Liver (tissue), 6 donors: ENCODE measurements around the gene LGALS7. TPM values are rescaled to one million over a fixed set of nuclear protein-coding genes. Genes with fewer than 3 reads are reported as not detected.

Experiments used
- polyA plus RNA-seq, 2 donors: library from polyadenylated mRNA; stranded (reverse) in 1 of 2; unstranded in 1 of 2; fragments of 200-250 nt in 1 of 2; fragments of >200 nt in 1 of 2; fragmentation: Nextera tagmentation in 1 of 2; extraction: Ambion mirVana in 1 of 2; gene quantifications; one replicate each; pipeline versions ENCODE4 v1.2.1 to v1.2.3, GENCODE V29; 2013 to 2015
- small RNA-seq: library from RNA; depleted of rRNA; stranded (forward); fragments of <200 nt; gene quantifications from one replicate; pipeline ENCODE3, GENCODE V24; 2014
- total RNA-seq, 2 donors: library from RNA; depleted of rRNA; stranded (reverse); fragments of >200 nt; gene quantifications; one replicate each; pipeline ENCODE4 v1.2.3, GENCODE V29; 2014
- TF ChIP-seq, protein P1 (sequence below): IDR thresholded peaks from 2 replicates; pipeline ENCODE4 v1.6.1; 2016; ENCODE audit warnings: antibody characterized with exemption, mild to moderate bottlenecking
- TF ChIP-seq, protein P2 (sequence below): IDR thresholded peaks from 2 replicates; pipeline ENCODE4 v1.6.1; 2016; ENCODE audit warnings: antibody characterized with exemption
- TF ChIP-seq, protein P3 (sequence below): IDR thresholded peaks from 2 replicates; pipeline ENCODE4 v1.6.1; 2016; ENCODE audit warnings: antibody characterized with exemption
- donor health status: healthy.
- donor health status: healthy.
- donor health status: healthy.

Gene LGALS7
- total and polyA plus RNA-seq, 4 donors, result not detected

DNA sequence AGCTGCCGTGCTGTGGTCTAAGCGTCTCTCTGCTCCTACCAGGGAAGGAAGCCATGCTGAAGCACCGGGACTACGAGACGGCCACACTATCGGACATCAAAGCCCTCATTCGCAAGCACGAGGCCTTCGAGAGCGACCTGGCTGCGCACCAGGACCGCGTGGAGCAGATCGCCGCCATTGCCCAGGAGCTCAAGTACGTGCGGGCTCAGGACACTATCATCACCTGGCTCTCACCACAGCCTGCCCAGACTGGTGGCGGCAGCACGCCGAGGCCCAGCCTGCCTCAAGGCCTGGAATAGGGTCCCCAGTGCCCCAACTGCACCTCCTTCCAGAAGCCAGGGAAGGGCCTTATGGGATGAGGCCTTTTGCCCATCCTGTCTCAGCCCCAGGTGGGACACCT lies 51.8 kb downstream of the LGALS7 start (continued):
- TF ChIP-seq, protein P1, sequence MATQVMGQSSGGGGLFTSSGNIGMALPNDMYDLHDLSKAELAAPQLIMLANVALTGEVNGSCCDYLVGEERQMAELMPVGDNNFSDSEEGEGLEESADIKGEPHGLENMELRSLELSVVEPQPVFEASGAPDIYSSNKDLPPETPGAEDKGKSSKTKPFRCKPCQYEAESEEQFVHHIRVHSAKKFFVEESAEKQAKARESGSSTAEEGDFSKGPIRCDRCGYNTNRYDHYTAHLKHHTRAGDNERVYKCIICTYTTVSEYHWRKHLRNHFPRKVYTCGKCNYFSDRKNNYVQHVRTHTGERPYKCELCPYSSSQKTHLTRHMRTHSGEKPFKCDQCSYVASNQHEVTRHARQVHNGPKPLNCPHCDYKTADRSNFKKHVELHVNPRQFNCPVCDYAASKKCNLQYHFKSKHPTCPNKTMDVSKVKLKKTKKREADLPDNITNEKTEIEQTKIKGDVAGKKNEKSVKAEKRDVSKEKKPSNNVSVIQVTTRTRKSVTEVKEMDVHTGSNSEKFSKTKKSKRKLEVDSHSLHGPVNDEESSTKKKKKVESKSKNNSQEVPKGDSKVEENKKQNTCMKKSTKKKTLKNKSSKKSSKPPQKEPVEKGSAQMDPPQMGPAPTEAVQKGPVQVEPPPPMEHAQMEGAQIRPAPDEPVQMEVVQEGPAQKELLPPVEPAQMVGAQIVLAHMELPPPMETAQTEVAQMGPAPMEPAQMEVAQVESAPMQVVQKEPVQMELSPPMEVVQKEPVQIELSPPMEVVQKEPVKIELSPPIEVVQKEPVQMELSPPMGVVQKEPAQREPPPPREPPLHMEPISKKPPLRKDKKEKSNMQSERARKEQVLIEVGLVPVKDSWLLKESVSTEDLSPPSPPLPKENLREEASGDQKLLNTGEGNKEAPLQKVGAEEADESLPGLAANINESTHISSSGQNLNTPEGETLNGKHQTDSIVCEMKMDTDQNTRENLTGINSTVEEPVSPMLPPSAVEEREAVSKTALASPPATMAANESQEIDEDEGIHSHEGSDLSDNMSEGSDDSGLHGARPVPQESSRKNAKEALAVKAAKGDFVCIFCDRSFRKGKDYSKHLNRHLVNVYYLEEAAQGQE, result no peak
- TF ChIP-seq, protein P2, sequence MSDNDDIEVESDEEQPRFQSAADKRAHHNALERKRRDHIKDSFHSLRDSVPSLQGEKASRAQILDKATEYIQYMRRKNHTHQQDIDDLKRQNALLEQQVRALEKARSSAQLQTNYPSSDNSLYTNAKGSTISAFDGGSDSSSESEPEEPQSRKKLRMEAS, result no peak
- TF ChIP-seq, protein P3, sequence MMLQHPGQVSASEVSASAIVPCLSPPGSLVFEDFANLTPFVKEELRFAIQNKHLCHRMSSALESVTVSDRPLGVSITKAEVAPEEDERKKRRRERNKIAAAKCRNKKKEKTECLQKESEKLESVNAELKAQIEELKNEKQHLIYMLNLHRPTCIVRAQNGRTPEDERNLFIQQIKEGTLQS, result no peak

Small RNA genes within 50 kb of the gene (small RNA-seq; reads per million reads assigned to genes)
- gene RNU6-140P, result not detected

Other genes starting within 250 kb of the LGALS7 start
- gene MAP4K1, start 155.6 kb downstream of the LGALS7 start, total RNA-seq, result 1 to 10 TPM; 1.8 to 2.1 TPM
- gene MAP4K1, start 155.6 kb downstream of the LGALS7 start, polyA plus RNA-seq, result 1 to 10 TPM in 1 of 2 donors, under 1 TPM in 1; 0.89 to 3.1 TPM
- gene EIF3K, start 154.3 kb downstream of the LGALS7 start, total RNA-seq, result 100 to 1,000 TPM; 130 to 240 TPM
- 100 to 1,000 TPM; 118 to 173 TPM for gene EIF3K, start 154.3 kb downstream of the LGALS7 start, polyA plus RNA-seq
- gene ACTN4, start 125.9 kb downstream of the LGALS7 start, total RNA-seq, result 100 to 1,000 TPM in 1 of 2 donors, 10 to 100 TPM in 1; 93.9 to 164 TPM
- 100 to 1,000 TPM in 1 of 2 donors, 10 to 100 TPM in 1; 35.4 to 104 TPM for gene ACTN4, start 125.9 kb downstream of the LGALS7 start, polyA plus RNA-seq
- 10 to 100 TPM in 1 of 2 donors, 1 to 10 TPM in 1; 5.3 to 28.7 TPM for gene CAPN12, start 29.0 kb downstream of the LGALS7 start, total RNA-seq
- 10 to 100 TPM in 1 of 2 donors, 1 to 10 TPM in 1; 3.8 to 12.3 TPM for gene CAPN12, start 29.0 kb downstream of the LGALS7 start, polyA plus RNA-seq
- gene LGALS7B, start 15.7 kb upstream of the LGALS7 start, total RNA-seq, result not detected
- under 1 TPM in 1 of 2 donors, not detected in 1; 0.36 TPM for gene LGALS7B, start 15.7 kb upstream of the LGALS7 start, polyA plus RNA-seq
- 10 to 100 TPM in 1 of 2 donors, under 1 TPM in 1; 0.42 to 13.7 TPM for gene LGALS4, start 39.4 kb upstream of the LGALS7 start, total RNA-seq
- 10 to 100 TPM; 10.5 to 40.6 TPM for gene LGALS4, start 39.4 kb upstream of the LGALS7 start, polyA plus RNA-seq
- gene ECH1, start 58.3 kb upstream of the LGALS7 start, total RNA-seq, result 100 to 1,000 TPM; 226 to 259 TPM
- 1,000 to 10,000 TPM in 1 of 2 donors, 100 to 1,000 TPM in 1; 581 to 1,082 TPM for gene ECH1, start 58.3 kb upstream of the LGALS7 start, polyA plus RNA-seq
- gene HNRNPL, start 76.5 kb upstream of the LGALS7 start, total RNA-seq, result 100 to 1,000 TPM; 115 to 166 TPM
- gene HNRNPL, start 76.5 kb upstream of the LGALS7 start, polyA plus RNA-seq, result 10 to 100 TPM; 50.4 to 76.5 TPM
- gene RINL, start 104.8 kb upstream of the LGALS7 start, total RNA-seq, result 1 to 10 TPM; 4.9 to 5.5 TPM
- gene RINL, start 104.8 kb upstream of the LGALS7 start, polyA plus RNA-seq, result 1 to 10 TPM; 5.5 to 8.7 TPM
- 10 to 100 TPM; 21.8 to 42.2 TPM for gene SIRT2, start 126.1 kb upstream of the LGALS7 start, total RNA-seq
- 10 to 100 TPM; 26.1 to 27.6 TPM for gene SIRT2, start 126.1 kb upstream of the LGALS7 start, polyA plus RNA-seq
- 10 to 100 TPM; 10.0 to 19.7 TPM for gene NFKBIB, start 126.5 kb upstream of the LGALS7 start, total RNA-seq
- gene NFKBIB, start 126.5 kb upstream of the LGALS7 start, polyA plus RNA-seq, result 10 to 100 TPM in 1 of 2 donors, 1 to 10 TPM in 1; 8.0 to 25.4 TPM
- gene CCER2, start 138.7 kb upstream of the LGALS7 start, total RNA-seq, result under 1 TPM; 0.08 to 0.14 TPM
- gene CCER2, start 138.7 kb upstream of the LGALS7 start, polyA plus RNA-seq, result under 1 TPM in 1 of 2 donors, not detected in 1; 0.16 TPM
- gene SARS2, start 157.2 kb upstream of the LGALS7 start, total RNA-seq, result 10 to 100 TPM; 15.9 to 19.2 TPM
- gene SARS2, start 157.2 kb upstream of the LGALS7 start, polyA plus RNA-seq, result 10 to 100 TPM; 16.4 to 17.8 TPM
- 10 to 100 TPM; 19.0 to 20.2 TPM for gene MRPS12, start 157.4 kb upstream of the LGALS7 start, total RNA-seq
- gene MRPS12, start 157.4 kb upstream of the LGALS7 start, polyA plus RNA-seq, result 10 to 100 TPM; 59.6 to 62.0 TPM
- 10 to 100 TPM; 21.3 to 31.9 TPM for gene FBXO17, start 202.2 kb upstream of the LGALS7 start, total RNA-seq
- gene FBXO17, start 202.2 kb upstream of the LGALS7 start, polyA plus RNA-seq, result 10 to 100 TPM; 19.7 to 25.6 TPM